Pulmonary artery endothelial cell (primary cell): Measurements from ENCODE around the gene ACP5. TPM values are rescaled to one million over a fixed set of nuclear protein-coding genes. Genes with fewer than 3 reads are reported as not detected.

Experiments
- DNase-seq: peaks from one replicate; pipeline ENCODE4 v3.0.0-alpha.2; 2011; ENCODE audit warnings: low read depth, low spot score
- total RNA-seq: library from RNA; depleted of rRNA; stranded (reverse); fragments of >200 nt; gene quantifications from 2 replicates; pipeline ENCODE4 v1.2.3, GENCODE V29; 2014

Gene ACP5
- total RNA-seq, 1 donor from 2014 or later: not detected

- DNase-seq: no peak
These were observed 29.3 kb downstream of the ACP5 start for GRCh38 chr19:11547929-11548700.

- no peak for DNase-seq
These were observed 36.2 kb downstream of the ACP5 start for GRCh38 chr19:11541238-11541637.

GRCh38 chr19:11540645-11541044 is 36.8 kb downstream of the ACP5 start:
- no peak for DNase-seq

GRCh38 chr19:11539495-11540365 is 37.7 kb downstream of the ACP5 start:
- DNase-seq: no peak

- no peak for DNase-seq
These were observed 39.0 kb downstream of the ACP5 start, which contains the start of gene CNN1 for GRCh38 chr19:11538232-11539036. TSS of gene CNN1 (plus strand) at chr19:11538851. CDS start at chr19:11538928, 77 bp downstream.

GRCh38 chr19:11535792-11536595 is 41.5 kb downstream of the ACP5 start:
- no peak for DNase-seq

GRCh38 chr19:11534948-11535347 is 42.5 kb downstream of the ACP5 start:
- DNase-seq: no peak

GRCh38 chr19:11534538-11534937 is 42.9 kb downstream of the ACP5 start:
- DNase-seq: no peak

GRCh38 chr19:11530432-11530831 is 47.0 kb downstream of the ACP5 start:
- DNase-seq: peak; percentile 50

- peak; percentile 95 for DNase-seq
These were observed 48.7 kb downstream of the ACP5 start, which contains the start of gene ECSIT for GRCh38 chr19:11528551-11529341. TSS of gene ECSIT (minus strand) at chr19:11529134. CDS start at chr19:11519170, 9,964 bp downstream.

Other genes with a start within 250 kb of the ACP5 start
- 47.1 and 60.7 TPM in 2 replicates for gene RAB3D, start 238.0 kb downstream of the ACP5 start, total RNA-seq
- gene TMEM205, start 231.4 kb downstream of the ACP5 start, total RNA-seq: 57.1 and 64.0 TPM in 2 replicates
- gene CCDC159, start 231.1 kb downstream of the ACP5 start, total RNA-seq: 8.2 and 10.6 TPM in 2 replicates
- 5.5 and 7.6 TPM in 2 replicates for gene PLPPR2, start 222.2 kb downstream of the ACP5 start, total RNA-seq
- gene SWSAP1, start 203.0 kb downstream of the ACP5 start, total RNA-seq: 0.73 and 0.78 TPM in 2 replicates
- gene EPOR, start 193.3 kb downstream of the ACP5 start, total RNA-seq: 7.9 and 8.5 TPM in 2 replicates
- gene RGL3, start 158.3 kb downstream of the ACP5 start, total RNA-seq: 0.66 and 2.6 TPM in 2 replicates
- gene ODAD3, start 142.5 kb downstream of the ACP5 start, total RNA-seq: 0.13 and 0.18 TPM in 2 replicates
- 154 and 185 TPM in 2 replicates for gene PRKCSH, start 142.0 kb downstream of the ACP5 start, total RNA-seq
- not detected in 2 replicates for gene ELAVL3, start 96.6 kb downstream of the ACP5 start, total RNA-seq
- 5.5 and 6.0 TPM in 2 replicates for gene ZNF653, start 71.8 kb downstream of the ACP5 start, total RNA-seq
- gene ECSIT, start 48.5 kb downstream of the ACP5 start, total RNA-seq: 34.9 and 55.2 TPM in 2 replicates
- gene CNN1, start 38.8 kb downstream of the ACP5 start, total RNA-seq: 0.07 and 0.35 TPM in 2 replicates
- 29.5 and 31.8 TPM in 2 replicates for gene ELOF1, start 18.4 kb downstream of the ACP5 start, total RNA-seq
- 18.8 and 20.5 TPM in 2 replicates for gene ZNF627, start 19.8 kb upstream of the ACP5 start, total RNA-seq
- gene ZNF823, start 161.3 kb upstream of the ACP5 start, total RNA-seq: 5.1 and 10.2 TPM in 2 replicates
- gene ZNF441, start 189.4 kb upstream of the ACP5 start, total RNA-seq: 8.2 and 8.9 TPM in 2 replicates
- 0.86 and 1.7 TPM in 2 replicates for gene ZNF491, start 220.9 kb upstream of the ACP5 start, total RNA-seq
- 6.3 and 10.5 TPM in 2 replicates for gene ZNF440, start 236.6 kb upstream of the ACP5 start, total RNA-seq